ENCODE data around the gene CHAT.

CHAT gene

DNA sequence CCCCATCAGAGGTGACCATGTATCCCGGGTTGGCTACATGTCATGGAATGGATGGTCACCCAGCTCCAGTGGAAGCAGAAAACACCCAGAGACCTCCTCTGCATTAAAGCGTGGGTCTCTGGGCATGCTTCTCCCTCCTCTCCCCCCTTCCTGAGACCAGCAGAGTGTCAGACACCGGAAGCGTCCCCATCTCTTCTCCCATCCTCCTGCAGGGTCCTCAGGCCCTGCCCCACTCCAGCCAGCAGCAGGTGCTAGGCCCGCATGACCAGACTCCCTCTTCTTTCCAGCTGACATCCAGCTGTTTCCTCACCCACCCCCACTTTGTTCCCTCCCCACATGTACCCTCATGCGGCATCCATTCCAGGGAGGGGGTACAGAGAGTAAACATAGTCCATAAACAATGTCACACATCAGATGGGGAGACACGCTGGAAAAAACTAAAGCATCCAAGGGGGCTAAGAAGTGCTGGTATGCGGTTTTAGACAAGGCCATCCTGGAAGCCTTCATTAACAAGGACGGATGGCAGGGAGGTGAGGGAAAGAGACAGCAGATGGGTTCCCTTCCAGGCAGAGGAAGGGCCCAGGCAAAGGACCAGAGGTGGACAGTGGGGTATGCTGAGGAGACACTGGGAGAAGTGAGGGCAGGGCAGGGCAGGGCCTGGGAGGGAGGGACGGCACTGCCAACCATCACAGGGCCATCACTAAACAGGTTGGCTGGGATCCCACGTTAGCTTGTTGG, 16.2 kb upstream of the CHAT start:
- DNase-seq (ENCODE audit: low read depth in 3 of 3) = no peak

DNA sequence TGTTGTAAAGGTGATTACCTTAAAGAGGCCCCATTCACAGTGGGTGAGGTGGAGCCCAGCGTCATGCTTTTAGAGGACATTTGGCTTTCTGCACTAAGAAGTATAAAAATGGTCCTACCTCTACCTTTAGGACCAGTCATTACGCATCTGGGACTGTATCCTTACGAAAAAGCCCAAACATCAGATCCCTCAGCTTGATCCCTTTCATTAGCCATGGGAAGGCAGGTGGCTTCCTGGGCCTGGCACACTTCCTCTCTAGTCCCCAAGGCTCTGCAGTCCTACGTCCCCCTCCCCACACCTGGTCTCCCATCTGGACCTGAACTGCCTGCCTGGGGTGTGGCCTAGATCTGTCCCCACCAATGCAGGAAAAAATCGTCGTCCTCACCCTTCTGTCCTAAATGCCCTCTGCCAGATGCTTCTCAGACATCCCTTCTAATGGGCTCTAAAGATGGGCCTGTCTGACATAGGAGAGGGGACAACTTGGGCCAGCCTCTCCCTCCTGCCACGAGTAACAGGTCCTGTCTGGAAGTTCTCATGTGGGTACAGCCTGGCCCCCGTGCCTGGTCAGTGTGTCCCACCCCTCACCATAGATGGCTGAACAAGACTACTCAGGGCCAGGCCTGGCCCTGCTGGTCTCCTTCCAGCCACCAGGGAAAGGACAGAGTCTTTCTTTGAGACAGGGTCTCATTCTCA, 15.5 kb upstream of the CHAT start:
- no peak for DNase-seq (ENCODE audit: low read depth in 3 of 3)

DNA sequence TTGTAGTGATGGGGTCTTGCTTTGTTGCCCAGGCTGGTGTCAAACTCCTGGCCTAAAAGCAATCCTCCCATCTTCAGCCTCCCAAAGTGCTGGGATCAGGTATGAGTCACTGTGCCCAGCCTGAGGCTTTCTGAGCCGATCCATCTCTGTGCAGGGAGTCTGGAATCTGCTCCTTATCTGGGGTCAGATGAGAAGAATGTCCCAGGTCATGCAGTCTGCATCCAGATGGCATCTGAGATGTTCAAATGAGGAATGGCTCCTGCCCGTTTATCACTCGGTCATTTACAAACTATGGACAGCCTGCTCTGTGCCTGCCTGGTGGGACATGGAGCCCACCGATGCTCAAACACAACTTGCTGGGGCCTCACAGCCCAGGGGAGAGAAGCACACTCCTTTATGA, 14.9 kb upstream of the CHAT start:
- DNase-seq (ENCODE audit: low read depth in 3 of 3) = no peak

DNA sequence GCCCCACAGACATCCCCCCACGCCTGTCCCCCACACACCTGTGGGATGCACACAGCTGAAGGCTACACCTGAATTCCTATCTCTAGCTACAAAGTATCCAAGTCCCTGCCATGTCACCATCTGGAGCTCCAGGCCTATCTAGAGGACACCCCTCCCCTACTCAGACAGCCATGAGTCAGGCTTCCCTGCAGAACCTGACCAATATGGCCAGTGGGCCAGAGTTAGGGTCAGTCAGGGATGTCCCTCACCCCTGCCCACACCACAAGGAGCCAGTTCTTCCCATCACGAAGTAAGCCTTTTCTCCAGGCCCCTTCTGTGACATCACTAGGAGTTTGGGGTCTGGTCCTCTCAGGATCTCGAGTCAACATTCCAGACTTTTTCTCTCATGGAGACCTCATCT, 14.3 kb upstream of the CHAT start:
- DNase-seq (ENCODE audit: low read depth in 3 of 3) = no peak

DNA sequence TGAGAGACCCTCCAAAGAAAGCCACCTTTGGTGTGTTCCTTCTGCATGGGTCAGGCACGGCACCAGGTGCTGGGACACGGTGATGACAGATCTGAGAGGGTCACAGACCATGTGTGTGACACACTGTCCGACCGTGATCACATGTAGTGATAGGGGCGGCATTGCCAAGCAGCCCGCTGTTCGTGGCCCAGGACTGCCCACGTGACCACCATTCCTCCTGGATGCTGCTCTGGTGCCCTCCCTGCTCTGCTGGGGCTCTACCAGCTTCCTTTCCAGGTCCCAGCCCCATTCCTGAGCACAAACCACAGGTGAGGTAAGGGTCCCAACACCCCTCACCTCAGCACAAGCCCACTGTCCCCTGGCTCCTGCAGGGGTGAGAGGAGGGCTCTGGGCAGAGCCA, 13.8 kb upstream of the CHAT start:
- no peak for DNase-seq (ENCODE audit: low read depth in 3 of 3)

DNA sequence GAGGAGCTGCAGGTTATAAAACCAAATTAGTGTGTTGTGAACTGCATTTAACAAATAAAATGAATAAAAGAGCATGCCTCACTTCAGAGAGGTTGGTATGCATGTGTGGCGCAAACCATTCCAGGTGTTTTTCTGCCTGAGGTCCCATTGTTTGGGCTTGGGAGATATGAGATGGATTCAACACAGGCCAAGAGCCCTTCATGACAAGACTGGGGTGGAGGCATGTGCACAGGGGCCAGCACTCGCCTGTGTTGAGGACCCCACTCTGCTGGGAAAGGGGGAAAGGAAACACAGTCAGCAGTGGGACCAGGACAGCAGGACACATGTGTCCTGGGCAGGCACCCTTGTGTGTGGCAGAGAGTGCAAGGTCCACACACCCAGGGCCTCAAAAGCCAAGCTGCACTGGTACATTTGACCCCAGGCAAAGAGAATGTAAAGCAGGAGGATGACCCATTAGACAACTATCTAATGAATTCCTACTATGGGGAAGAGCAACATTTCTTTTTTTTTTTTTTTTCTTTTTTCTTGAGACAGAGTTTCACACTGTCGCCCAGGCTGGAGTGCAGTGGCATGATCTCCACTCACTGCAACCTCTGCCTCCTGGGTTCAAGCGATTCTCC, 12.9 kb upstream of the CHAT start:
- DNase-seq (ENCODE audit: low read depth in 3 of 3) = no peak

DNA sequence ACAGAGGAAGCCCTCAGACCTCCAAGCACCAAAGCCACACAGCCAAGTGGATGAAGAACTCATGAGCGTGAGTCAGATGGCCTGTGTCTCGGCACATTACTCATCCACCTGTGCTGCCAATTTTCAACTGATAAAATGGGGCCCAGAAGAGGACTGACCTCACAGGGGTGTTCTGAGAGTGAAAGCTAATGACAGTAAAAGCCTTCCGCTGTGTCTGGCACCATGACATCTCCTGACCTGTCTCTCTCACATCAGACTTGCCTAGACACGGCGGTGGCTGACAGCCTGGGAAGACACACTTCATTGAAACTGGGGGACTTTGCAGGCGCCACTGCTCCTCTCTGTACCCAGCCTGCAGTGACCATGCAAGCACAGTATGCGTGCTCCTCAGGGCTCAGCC, 12.0 kb upstream of the CHAT start:
- DNase-seq (ENCODE audit: low read depth in 3 of 3) = no peak

DNA sequence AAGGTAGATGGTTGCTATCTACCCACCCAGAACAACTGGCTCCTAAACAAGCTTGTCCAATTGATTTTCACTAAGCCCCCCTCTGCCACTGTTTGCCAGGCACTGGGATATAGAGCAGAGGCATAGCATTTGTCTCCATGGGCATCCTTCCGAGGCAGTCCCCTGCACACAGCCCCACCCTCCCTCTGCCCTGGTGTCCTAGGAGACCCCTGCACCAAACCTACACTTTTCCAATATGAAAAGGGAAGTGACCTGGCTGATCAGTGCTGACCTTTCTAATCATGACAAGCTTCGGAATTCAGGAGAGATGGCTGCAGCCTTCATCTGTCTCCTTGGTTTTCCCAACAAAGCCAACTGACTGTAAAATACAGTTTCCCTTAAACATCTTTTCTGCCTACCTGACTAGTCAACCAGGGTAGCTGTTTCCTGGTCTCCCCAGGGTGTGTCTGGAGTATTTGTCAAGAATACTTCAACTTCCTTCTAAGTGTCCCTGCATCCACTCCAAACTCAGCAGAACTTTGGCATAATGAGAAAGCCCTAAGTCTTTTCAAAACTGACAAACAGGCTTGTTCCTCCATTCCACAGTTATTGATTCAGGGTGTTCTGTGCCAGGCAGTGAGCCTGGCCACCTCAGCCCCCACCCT, 11.3 kb upstream of the CHAT start:
- DNase-seq (ENCODE audit: low read depth in 3 of 3) = no peak

DNA sequence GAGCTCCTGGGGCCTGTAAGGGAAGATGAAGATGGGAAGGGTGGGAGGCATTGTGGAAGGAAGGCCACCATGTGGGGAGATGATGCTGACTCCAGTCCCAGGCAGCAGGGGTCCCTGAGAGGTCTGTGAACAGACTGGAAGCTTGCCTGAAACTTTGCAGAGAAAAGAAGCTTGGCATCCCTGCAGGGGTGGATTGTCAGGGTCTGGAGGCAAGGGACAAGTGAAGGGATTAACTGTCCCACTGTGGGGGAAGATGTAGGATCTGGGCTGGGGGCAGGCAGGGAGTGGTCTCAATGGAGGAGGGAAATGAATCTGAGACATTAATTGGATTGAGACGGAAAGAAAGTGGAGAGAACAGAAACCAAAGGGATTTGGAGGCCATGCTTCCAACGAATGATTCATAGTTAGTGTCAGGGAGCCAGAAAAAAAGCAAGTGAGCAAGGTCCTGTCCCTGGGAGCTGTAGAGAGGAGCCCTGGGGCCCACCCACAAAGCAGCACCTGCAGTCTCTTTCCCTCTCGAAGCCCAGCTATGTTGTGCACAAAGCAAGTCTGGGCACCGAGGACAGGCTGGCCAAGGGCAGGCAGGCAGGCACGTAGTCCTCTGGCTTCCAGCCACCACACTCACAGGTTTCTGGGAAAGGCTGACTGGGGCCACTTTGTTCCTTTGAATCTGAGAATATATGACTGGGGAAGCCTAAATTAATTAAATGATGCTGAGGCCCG, 8.5 kb upstream of the CHAT start:
- no peak for DNase-seq (ENCODE audit: low read depth in 3 of 3)

DNA sequence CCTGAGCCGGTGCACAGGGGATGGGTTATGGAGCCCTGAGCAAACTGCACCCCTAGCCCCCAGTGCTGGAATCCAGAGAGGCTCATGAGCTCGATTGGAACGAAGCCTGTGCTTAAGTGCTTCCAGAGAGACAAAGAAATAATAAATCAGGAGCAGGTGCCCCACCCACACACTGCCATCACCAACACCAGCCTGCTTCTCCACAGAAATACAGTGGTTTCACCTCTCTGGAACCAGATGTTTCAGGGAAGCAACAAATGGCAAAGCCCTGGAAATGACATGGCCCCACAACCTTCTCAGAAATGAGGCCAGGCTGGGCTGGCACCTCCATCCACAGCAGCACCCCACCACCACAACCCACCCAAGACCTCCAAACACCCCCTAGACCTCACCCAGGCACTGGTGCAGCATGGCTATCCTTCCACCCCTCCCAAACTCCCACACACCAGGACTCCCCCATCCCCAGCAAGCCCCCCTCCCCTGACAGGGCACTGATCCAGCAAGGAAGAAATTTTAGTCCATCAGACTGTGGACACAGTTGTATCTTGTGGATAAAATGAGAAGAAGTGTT, 7.8 kb upstream of the CHAT start:
- no peak for DNase-seq (ENCODE audit: low read depth in 3 of 3)

DNA sequence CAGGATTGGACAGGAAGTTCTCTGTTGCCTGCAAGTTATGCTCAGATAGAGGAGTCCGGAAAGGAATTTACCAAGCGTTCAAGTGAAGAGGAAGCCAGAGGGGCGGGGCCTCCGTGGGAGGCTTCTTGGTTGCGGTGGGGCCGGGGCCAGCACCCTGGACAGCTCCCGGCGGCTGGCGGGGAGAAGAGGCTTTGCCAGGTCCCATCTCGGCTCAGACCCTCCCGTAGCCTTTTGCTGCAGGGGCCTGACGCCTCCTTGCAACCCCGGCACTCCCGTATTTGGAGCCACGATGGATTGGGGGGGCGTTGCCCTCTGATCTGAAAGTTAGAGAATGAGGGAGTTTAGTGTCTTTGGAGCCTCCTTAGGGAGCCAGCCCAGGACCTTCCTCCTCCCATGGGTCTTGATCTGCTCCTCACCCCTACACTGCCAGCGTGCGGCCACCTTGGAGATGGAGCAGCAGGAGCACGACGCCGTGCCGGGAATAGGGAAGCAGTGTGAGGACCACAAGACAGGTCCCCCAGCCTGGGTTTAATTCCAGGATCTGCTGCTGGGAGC, 6.8 kb upstream of the CHAT start:
- DNase-seq (ENCODE audit: low read depth in 3 of 3) = peak; percentile 5 to 34 (median 8)

DNA sequence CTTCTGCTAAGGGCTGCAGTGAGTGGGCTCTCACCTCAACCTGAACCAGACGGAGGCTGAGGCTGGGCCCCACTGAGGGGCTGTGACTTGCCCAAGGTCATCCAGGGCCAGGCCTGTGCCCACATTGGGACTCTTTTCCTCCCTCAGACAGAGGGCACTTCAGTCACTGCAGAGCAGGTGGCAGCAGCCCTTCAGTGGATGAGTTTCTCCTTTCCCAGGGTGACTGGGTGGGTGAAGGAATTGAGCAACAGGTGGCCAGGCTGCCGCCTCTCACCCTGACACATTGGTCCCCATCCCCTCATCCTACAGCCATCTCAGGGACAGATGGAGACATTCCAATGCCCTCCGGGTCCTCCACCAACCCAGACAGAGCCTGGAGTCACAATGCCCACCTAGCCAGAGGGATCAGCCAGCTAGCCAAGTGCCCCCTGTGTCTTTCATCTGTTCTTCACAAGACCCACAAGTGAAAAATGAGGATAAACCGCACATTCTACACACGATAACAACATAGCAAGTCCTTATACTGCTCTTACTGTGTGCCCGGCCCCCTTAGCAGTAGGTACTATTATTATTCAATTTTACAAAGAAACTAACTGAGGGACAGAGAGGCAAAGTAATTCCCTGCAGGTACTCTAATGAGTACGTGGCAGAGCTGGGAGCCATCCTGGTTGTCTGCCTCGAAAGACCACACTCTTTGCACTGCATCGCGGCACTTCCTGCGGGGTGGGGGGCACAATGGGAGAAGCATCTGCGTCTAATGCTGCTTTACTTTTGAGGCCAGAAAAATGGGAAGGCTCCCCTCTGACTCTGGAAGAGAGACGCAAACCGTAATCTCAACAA, 5.5 kb upstream of the CHAT start:
- DNase-seq (ENCODE audit: low read depth in 3 of 3) = no peak

DNA sequence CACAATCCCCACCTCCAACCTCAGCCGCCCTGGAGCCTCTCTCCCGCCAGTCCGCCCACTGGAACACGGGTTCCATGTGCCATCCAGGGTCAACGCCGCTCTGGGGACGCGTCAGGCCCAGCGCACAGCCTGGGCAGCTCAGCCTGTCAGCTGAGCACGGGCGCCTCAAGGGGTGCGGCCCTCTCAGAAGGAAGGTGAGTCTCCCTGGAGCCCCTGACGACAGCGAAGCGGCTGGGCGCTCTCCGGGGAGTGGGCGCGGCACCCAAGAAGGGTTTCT, 4.9 kb upstream of the CHAT start:
- no peak for DNase-seq (ENCODE audit: low read depth in 3 of 3)

DNA sequence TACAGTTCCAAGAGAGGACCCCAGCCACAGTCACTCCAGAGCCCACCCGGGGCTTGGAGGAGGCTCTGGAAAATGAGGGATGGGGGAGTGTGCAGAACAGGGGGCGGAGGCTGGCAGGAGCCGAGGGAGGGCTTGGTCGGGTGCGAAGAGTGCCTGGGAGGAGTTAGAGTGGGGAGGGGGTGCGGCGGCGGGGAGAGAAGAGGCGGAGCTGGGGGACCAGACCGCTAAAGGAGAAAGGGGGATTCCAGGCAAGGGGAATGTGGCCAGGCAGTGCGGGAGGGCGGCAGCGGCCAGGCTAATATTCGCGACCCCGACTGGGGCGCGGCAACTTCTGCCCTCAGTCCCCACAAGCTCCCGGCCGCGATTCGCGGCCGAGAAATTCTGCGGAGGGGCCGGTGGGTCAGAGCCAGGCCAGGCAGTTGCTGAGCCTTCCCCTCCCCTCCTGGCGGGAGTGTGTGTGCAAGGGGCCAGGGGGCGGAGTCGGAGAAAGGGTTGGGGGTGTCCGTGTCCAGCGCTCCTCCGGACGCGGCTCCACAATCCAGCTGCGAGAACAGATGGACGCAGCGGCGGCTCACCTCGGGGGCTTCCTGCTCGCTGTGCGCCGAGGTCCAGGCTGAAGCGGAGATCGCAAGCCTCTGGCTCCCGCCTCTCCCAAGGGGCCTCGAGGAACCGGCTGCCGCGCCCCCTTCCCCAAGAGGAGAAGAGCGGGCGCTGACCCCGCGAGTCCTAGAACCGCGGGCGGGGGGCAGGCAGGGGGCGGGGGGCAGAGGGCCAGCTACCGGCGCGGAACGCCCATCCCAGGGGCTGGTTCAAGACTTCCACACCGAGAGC, 4.3 kb upstream of the CHAT start:
- no peak for DNase-seq (ENCODE audit: low read depth in 3 of 3)

DNA sequence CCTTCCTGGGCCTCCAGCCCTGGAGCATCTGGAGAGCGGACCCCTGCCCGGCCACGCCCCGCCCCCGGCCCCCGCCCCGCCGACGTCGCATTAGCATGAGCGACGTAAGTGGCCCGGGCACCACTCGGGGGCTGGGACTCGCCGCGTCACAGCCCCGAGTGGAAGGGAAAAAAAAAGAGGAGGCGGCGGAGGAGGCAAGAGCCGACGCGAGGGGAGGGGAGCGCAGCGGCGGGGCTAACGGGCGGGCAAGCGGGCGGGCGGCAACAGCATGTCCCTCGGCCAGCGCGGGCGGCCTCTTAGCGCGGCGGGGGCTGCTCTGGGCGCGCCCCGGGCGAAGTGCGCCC, 3.8 kb upstream of the CHAT start, which contains the start of gene SLC18A3:
Gene SLC18A3, plus strand, starts transcription at position 197 of the 344 bp plus-strand sequence. CDS start 431 bp downstream, outside the sequence.
- no peak for DNase-seq (ENCODE audit: low read depth in 3 of 3)

DNA sequence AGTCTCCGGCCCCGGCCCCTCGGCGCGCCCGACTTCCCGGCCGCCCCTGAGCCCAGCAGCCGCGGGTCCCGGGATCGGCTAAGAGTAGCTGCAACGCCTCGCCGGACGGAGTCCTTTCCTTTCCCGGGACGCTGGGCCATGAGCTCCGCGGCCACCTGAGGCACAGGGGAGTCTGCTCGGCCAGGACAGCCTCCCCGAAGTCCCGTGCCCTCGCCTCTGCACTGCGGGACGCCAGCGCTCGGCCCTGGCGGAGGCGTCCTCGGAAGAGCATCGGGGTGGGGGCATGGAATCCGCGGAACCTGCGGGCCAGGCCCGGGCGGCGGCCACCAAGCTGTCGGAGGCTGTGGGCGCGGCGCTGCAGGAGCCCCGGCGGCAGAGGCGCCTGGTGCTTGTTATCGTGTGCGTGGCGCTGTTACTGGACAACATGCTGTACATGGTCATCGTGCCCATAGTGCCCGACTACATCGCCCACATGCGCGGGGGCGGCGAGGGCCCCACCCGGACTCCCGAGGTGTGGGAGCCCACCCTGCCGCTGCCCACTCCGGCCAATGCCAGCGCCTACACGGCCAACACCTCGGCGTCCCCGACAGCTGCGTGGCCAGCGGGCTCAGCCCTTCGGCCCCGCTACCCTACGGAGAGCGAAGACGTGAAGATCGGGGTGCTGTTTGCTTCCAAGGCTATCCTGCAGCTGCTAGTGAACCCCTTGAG, 3.2 kb upstream of the CHAT start:
- no peak for DNase-seq (ENCODE audit: low read depth in 3 of 3)

DNA sequence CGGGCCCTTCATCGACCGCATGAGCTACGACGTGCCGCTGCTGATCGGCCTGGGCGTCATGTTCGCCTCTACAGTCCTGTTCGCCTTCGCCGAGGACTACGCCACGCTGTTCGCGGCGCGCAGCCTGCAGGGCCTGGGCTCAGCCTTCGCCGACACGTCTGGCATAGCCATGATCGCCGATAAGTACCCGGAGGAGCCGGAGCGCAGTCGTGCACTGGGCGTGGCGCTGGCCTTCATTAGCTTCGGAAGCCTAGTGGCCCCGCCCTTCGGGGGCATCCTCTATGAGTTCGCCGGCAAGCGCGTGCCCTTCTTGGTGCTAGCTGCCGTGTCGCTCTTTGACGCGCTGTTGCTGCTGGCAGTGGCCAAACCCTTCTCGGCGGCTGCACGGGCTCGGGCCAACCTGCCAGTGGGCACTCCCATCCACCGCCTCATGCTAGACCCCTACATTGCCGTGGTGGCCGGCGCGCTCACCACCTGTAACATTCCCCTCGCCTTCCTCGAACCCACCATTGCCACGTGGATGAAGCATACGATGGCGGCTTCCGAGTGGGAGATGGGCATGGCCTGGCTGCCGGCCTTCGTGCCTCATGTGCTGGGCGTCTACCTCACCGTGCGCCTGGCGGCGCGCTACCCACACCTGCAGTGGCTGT, 2.5 kb upstream of the CHAT start:
- no peak for DNase-seq (ENCODE audit: low read depth in 3 of 3)

DNA sequence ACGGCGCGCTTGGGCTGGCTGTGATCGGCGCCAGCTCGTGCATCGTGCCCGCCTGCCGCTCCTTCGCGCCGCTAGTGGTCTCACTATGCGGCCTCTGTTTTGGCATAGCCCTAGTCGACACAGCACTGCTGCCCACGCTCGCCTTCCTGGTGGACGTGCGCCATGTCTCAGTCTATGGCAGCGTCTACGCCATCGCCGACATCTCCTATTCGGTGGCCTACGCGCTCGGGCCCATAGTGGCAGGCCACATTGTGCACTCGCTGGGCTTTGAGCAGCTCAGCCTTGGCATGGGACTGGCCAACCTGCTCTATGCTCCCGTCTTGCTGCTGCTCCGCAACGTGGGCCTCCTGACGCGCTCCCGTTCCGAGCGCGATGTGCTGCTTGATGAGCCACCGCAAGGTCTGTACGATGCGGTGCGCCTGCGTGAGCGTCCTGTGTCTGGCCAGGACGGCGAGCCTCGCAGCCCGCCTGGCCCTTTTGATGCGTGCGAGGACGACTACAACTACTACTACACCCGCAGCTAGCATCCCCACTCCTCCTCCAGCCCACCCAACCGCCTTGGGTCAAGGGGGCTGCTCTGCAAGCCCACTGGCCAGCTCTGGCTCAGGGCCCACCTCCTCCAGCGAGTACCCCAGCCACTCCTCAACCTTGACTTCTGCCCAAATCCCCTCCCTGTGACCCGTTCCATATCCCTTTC, 1.9 kb upstream of the CHAT start:
- no peak for DNase-seq (ENCODE audit: low read depth in 3 of 3)

All from stimulated activated CD4-positive, alpha-beta T cell treated with anti-CD3 and anti-CD28 coated beads, TNF-alpha, amount 100 ng/mL, for 4 hours (primary cell).